DOHH2 (cell line): Measurements from ENCODE around the gene CA9.

Experiments
- CTCF ChIP-seq: fragments of 200-600 bp; sonication (generic); IDR thresholded peaks from one replicate; pipeline ENCODE4 v1.5.1; 2014; ENCODE audit warnings: antibody characterized with exemption, mild to moderate bottlenecking, low read depth, low read length; ENCODE audit not compliant: poor library complexity, severe bottlenecking
- EZH2phosphoT487 ChIP-seq: fragments of 200-600 bp; sonication (generic); IDR thresholded peaks from 2 replicates; pipeline ENCODE4 v1.6.1; 2017; ENCODE audit warnings: borderline replicate concordance, mild to moderate bottlenecking, antibody characterized with exemption, low read length, moderate library complexity, mixed read lengths

GRCh38 chr9:35661756-35662350 is 11.9 kb upstream of the CA9 start:
- TF ChIP-seq CTCF (no peak), EZH2phosphoT487 (no peak)
